ENCODE data around the gene CATSPERE. TPM values are rescaled to one million over a fixed set of nuclear protein-coding genes. Genes with fewer than 3 reads are reported as not detected.

The CATSPERE gene
- 0.62 and 1.5 TPM in 2 replicates for total RNA-seq

DNA sequence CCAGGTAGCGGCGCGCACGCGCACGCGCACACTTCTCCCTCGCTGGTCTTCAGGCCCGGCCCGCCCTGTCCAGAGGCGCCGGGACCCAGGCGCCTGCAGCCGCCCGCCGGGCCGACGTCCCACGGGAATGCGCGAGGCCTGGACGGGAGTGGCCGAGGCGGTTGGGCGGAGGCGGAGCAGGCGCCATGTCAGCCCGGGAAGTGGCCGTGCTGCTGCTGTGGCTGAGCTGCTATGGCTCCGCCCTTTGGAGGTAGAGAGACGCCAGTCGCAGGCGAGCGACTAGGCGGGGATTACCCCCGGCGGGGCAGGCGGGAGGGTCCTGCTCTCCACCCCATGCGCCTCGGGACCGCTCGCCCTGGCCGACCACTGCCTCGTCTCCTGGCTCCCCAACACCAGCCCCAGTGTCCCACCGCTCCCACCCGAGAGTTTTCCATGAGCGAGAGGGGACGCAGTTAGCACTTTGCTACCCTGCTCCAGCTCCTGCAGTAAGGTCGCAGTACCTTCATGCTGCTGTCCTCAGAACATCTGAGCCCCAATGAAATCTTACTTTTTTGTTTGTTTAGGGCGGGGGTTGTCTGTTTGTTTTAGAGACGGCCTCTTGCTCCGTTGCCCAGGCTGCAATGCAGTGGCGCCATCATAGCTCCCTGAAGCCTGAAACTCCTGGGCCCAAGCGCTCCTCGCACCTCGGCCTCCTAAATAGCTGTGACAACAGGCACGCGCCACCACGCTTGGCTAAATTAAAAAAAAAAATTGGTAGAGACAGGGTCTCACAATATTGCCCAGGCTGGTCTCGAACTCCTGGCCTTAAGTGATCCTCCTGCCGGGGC, at the start of gene CATSPERE:
TSS of gene CATSPERE (plus strand) at position 29 of the 827 bp plus-strand sequence. CDS start at position 186, 157 bp downstream.

DNA sequence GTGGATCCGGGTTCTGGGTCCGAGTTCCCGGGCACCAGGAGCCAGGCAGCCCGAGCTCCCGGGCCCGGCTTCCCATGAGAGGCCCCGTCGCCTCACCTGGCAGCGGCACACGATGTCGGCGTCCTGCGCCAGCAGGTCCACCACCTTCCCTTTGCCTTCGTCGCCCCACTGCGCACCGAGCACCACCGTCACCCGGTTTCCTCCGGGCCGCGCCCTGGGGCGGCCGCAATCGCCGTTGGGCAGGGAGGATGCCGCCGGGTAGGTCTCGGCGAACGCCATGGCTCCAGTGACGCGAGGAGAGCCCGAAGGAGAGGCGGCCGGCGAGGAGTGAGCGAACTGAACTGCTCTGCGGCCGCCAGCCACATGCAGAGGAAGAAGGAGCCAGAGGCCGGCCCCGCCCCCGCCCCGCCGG, 9.5 kb upstream of the CATSPERE start, which contains the start of gene ADSS2:
TSS of gene ADSS2 (minus strand) at position 371 of the 412 bp plus-strand sequence. CDS start at position 279, 92 bp downstream.

GRCh38 chr1:244652623-244653438, 191.8 kb downstream of the CATSPERE start, which contains the start of gene DESI2:
Gene DESI2, plus strand, starts transcription at chr1:244653126. Its CDS starts 188 bp downstream, at chr1:244653314.

Other genes starting within 250 kb of the CATSPERE start
- 38.5 and 43.1 TPM in 2 replicates for gene ADSS2, start 9.4 kb upstream of the CATSPERE start, total RNA-seq
- gene DESI2, start 191.9 kb downstream of the CATSPERE start, total RNA-seq: 34.3 and 42.2 TPM in 2 replicates